ENCODE measurements around the gene PNPT1. TPM values are rescaled to one million over a fixed set of nuclear protein-coding genes. Genes with fewer than 3 reads are reported as not detected.
A peak's percentile ranks its signal among the peaks of the same experiment; 100 is the strongest.

The PNPT1 gene
- total and polyA plus RNA-seq, 2 of the 13 experiments (the other 11 are each of a cell fraction or from before 2014, with no cell fraction given): 23.4 to 61.0 TPM

DNA sequence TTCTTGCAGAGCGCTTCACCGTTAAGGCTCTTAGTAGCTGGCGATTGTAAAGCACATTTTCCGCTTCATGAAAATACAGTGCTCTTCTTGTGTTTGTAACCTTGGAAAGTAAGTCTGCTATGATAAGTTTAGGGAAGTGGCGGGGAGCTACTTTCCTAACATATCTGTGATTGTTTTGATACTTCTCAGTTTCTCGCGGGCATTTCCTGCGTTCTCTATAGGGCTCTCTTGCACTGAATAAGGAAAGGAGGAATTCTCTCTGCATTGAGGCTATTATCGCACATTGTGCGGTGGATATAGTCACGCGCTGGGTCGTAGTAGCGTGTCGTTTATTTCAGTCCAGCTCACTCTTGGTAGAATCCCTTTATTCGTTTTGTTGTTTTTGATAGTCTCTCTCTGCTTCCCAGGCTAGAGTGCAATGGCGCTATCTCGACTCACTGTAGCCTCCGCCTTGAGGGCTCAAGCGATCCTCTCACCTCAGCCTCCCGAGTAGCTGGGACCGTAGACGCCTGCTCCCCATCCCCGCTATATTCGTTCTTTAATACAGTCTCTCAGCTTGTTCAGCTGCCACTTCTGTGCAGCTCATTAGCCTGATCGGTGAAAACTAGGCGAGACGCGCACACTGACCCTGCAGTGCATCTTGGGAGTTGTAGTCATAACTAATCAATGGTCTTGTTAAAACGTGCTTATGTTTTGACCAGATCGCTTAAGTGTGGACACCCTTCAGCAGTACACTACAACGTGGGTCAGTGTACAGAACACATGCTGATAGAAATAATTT, 75.2 kb downstream of the PNPT1 start (continued):
- TF ChIP-seq ZBTB40 (IDR thresholded peaks at IDR 0.05): no peak
- no peak; the same call in 1 of the 2 replicates for TF ChIP-seq ZBTB40 (CRISPR knock-in tag; IDR thresholded peaks at IDR 0.05)
- no peak for TF ChIP-seq ARID2 (CRISPR knock-in tag; IDR thresholded peaks at IDR 0.05; ENCODE audit: borderline replicate concordance)
- no peak for TF ChIP-seq MAFF (IDR thresholded peaks at IDR 0.05; ENCODE audit: low read depth, low read length)
- no peak for TF ChIP-seq CC2D1A (CRISPR knock-in tag; IDR thresholded peaks at IDR 0.05)
- TF ChIP-seq ZNF552 (CRISPR knock-in tag; IDR thresholded peaks at IDR 0.05; ENCODE audit: borderline replicate concordance): no peak; the same call in 1 of the 2 replicates
- TF ChIP-seq RFXANK (CRISPR knock-in tag; IDR thresholded peaks at IDR 0.05): no peak
- no peak for TF ChIP-seq ZNF83 (CRISPR knock-in tag; IDR thresholded peaks at IDR 0.05; ENCODE audit: borderline replicate concordance)
- TF ChIP-seq ZBTB21 (CRISPR knock-in tag; IDR thresholded peaks at IDR 0.05): no peak
- no peak for TF ChIP-seq ZNF253 (CRISPR knock-in tag; IDR thresholded peaks at IDR 0.05; ENCODE audit: borderline replicate concordance)
- TF ChIP-seq SIN3B (IDR thresholded peaks at IDR 0.05; ENCODE audit: low read length): no peak; the same call in 1 of the 2 replicates
- no peak for TF ChIP-seq BCL6 (CRISPR knock-in tag; IDR thresholded peaks at IDR 0.05)
- no peak for TF ChIP-seq TARDBP (CRISPR knock-in tag; IDR thresholded peaks at IDR 0.05)
- TF ChIP-seq PCBP2 (optimal IDR thresholded peaks at IDR 0.05; ENCODE audit: low read depth, low read length, poor library complexity, severe bottlenecking): no peak
- TF ChIP-seq, protein P1, sequence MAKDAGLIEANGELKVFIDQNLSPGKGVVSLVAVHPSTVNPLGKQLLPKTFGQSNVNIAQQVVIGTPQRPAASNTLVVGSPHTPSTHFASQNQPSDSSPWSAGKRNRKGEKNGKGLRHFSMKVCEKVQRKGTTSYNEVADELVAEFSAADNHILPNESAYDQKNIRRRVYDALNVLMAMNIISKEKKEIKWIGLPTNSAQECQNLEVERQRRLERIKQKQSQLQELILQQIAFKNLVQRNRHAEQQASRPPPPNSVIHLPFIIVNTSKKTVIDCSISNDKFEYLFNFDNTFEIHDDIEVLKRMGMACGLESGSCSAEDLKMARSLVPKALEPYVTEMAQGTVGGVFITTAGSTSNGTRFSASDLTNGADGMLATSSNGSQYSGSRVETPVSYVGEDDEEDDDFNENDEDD (CRISPR knock-in tag; IDR thresholded peaks at IDR 0.05; ENCODE audit: borderline replicate concordance): peak; percentile 38; the same call in 1 of the 2 replicates
- TF ChIP-seq ZNF569 (CRISPR knock-in tag; IDR thresholded peaks at IDR 0.05; ENCODE audit: borderline replicate concordance): no peak
- TF ChIP-seq HDAC6 (IDR thresholded peaks at IDR 0.05; ENCODE audit: low read depth, low read length): no peak
- TF ChIP-seq, protein P2, sequence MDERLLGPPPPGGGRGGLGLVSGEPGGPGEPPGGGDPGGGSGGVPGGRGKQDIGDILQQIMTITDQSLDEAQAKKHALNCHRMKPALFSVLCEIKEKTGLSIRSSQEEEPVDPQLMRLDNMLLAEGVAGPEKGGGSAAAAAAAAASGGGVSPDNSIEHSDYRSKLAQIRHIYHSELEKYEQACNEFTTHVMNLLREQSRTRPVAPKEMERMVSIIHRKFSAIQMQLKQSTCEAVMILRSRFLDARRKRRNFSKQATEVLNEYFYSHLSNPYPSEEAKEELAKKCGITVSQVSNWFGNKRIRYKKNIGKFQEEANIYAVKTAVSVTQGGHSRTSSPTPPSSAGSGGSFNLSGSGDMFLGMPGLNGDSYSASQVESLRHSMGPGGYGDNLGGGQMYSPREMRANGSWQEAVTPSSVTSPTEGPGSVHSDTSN (CRISPR knock-in tag; IDR thresholded peaks at IDR 0.05): no peak
- TF ChIP-seq MEF2D (CRISPR knock-in tag; IDR thresholded peaks at IDR 0.05): 0 out of 2 replicates have a peak, but pooled peaks have one; percentile 18
